22Rv1 (cell line): ENCODE data around the gene DCBLD2.

Experiments
- H3K27ac ChIP-seq: fragments of 450-650 bp; 2 replicates; pipeline ENCODE4 v1.5.1; 2017
- ZFX ChIP-seq: fragments of 450-650 bp; IDR thresholded peaks from 2 replicates; pipeline ENCODE4 v1.6.1; 2017; ENCODE audit warnings: antibody characterized with exemption, borderline replicate concordance
- TF ChIP-seq, protein P1 (sequence below): fragments of 450-650 bp; IDR thresholded peaks from 2 replicates; pipeline ENCODE4 v1.5.1; 2017; ENCODE audit warnings: mild to moderate bottlenecking

DCBLD2 gene

GRCh38 chr3:98918586-98918985 is 17.1 kb upstream of the DCBLD2 start:
- no peak for TF ChIP-seq ZFX
- TF ChIP-seq, protein P1, sequence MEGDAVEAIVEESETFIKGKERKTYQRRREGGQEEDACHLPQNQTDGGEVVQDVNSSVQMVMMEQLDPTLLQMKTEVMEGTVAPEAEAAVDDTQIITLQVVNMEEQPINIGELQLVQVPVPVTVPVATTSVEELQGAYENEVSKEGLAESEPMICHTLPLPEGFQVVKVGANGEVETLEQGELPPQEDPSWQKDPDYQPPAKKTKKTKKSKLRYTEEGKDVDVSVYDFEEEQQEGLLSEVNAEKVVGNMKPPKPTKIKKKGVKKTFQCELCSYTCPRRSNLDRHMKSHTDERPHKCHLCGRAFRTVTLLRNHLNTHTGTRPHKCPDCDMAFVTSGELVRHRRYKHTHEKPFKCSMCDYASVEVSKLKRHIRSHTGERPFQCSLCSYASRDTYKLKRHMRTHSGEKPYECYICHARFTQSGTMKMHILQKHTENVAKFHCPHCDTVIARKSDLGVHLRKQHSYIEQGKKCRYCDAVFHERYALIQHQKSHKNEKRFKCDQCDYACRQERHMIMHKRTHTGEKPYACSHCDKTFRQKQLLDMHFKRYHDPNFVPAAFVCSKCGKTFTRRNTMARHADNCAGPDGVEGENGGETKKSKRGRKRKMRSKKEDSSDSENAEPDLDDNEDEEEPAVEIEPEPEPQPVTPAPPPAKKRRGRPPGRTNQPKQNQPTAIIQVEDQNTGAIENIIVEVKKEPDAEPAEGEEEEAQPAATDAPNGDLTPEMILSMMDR = no peak
- no peak overlapping the region for H3K27ac ChIP-seq

GRCh38 chr3:98917608-98918007 is 16.1 kb upstream of the DCBLD2 start:
- no peak for TF ChIP-seq ZFX
- TF ChIP-seq, protein P1 = no peak
- H3K27ac ChIP-seq = no peak overlapping the region

GRCh38 chr3:98914210-98915080 is 12.9 kb upstream of the DCBLD2 start:
- no peak overlapping the region for H3K27ac ChIP-seq
- TF ChIP-seq, protein P1 = no peak
- no peak for TF ChIP-seq ZFX

DNA sequence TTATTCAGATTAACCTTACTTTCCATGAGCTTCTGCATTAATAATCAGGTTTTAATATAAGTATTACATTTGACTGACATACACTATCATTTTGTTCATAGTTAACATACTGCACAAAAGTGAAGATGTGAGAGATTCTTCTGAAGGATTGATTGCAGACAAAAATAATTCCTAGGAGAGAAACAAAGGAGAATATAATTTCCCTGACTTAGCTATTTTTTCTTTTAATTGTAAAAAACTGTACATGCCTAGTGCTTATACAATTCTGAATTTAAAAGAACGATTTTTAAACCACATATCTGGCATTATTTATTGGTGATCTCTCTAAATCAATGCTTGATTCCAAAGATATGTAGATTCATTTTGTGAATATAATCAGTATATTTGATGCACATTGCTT is 11.0 kb upstream of the DCBLD2 start:
- TF ChIP-seq, protein P1 = no peak
- no peak for TF ChIP-seq ZFX

GRCh38 chr3:98906230-98906629 is 4.7 kb upstream of the DCBLD2 start:
- TF ChIP-seq, protein P1 = no peak
- TF ChIP-seq ZFX = no peak
- H3K27ac ChIP-seq = no peak overlapping the region

More for the DNA sequence above, 11.0 kb upstream of the DCBLD2 start:
- no peak overlapping the region for H3K27ac ChIP-seq

DNA sequence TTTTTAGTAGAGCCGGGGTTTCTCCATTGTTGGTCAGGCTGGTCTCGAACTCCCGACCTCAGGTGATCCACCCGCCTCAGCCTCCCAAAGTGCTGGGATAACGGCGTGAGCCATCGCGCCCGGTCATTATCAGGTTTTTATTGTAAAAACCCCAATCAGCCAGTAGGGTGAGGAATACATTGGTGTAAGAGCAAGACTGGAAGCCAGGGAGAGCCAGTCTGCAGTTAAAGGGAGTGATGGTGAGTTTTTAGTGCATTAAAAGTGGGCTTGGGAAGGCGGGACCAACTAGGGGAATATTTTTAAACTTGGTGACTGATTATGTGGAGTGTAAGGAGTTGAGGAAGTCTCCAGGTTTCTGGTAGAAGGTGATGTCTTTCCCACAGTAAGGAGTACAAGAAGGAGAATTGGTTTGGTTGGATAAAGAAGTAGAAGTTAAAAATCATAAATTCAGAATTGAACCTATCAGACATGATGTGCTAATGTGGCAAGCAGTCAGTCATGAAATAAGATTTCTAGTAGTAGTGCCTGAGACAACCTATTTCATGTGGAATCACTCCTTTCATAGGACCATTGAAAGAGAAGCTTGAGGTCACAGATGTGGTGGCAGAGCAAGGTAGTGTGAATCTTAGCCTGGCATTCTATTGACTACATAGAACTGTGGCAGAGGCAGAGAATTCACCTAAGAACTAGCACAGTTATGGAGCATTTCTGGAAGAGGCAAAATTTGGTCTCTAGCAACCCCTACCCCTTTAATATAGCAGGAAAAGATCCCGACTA is 2.4 kb upstream of the DCBLD2 start:
- TF ChIP-seq, protein P1 = no peak
- H3K27ac ChIP-seq = no peak overlapping the region

DNA sequence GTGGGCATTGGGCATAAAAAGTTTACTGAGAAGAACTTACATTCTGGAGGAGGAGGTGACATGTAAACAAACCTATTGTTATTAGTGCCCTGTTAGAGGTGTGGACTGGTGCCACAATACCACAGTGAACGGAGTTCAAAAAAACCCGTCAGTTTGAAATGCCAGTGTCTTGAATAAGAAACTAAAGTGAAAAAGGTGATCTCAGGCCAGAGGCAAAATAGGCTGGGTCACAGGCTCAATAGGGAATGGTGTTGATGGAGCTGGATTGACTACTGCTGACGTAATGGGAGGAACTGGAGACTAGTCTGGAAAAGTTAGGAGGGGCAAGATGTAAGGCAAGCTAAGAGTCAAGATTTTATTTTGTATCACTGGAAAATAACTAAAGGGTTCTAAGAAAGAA is 1.6 kb upstream of the DCBLD2 start:
- H3K27ac ChIP-seq = no peak overlapping the region
- no peak for TF ChIP-seq ZFX
- TF ChIP-seq, protein P1 = no peak
